ENCODE measurements around the gene BCL2.

DNA sequence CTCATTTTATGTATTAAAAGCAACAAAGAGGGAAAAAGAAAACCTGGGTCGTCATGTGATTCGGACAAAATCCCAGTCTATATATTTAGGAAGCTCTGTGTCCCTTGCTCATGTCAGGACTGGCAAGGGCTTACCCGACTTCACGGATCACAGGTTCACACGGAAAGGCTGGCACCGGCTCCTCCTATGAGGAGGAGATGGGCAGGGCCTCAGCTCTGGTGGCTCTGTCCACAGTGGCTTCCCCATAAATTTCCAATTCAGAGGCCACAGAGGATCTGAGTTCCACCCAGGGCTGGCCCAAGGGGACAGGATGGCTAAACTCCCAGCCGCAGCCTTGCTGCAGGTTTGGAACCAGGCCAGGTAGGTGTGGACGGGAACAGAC, 186.8 kb downstream of the BCL2 start:
- TF ChIP-seq CTCF (IDR thresholded peaks at IDR 0.05) (no peak), POLR2AphosphoS5 (IDR thresholded peaks at IDR 0.05) (no peak)
